GM21737 (cell line): ENCODE data around the gene BPIFA1.

Source experiments
- ATAC-seq: cut with Tn5 transposase; IDR thresholded peaks from one replicate; pipeline ENCODE4 v1.9.1; 2021; ENCODE audit warnings: mild to moderate bottlenecking, moderate library complexity; ENCODE audit not compliant: unreplicated experiment

BPIFA1 gene

DNA sequence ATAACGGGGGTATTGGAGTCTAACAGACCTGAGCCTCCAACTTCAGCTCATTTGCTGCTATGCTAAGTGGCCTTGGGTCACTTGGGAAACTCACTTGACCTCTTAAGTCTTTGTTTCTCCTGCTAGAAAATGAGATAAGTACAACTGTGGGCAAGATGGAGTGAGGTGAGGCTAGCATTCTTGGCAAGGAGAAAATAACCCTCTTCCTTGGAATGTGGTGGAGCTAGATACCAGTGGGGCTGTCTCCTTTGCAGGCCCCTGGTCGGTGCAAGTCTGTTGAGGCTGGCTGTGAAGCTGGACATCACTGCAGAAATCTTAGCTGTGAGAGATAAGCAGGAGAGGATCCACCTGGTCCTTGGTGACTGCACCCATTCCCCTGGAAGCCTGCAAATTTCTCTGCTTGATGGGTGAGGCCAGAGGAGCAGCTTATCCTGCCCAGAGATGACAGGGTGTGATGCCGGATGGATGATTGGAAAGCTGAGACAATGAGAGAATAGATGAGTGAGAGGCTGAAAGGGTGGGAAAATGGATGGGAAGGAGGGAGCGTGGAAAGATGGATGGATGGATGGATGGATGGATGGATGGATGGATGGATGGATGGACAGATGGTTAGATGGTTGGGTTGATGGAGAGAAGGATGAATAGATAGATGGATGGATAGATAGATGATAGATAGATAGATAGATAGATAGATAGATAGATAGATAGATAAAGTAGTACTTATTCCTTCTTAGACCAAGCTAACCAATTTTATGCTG lies 4.4 kb downstream of the BPIFA1 start:
- ATAC-seq: no peak

DNA sequence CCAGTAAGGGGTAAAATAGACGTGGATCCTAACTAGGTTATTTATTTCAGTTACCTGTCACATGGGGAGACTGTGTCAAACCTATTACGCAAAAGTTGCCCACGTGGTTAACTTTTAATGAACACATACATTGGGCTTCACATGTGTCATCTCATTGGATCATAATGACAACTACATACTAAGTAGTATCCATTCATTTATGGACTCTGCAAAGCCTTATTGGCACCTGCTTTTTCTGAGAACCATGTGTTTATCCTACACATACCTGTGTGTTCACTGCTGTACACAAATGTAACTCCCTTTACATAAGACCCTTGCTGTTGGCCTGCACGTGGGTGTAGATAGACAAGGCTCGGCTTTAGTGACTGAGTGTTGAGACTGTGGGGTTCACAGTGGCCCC lies 5.1 kb downstream of the BPIFA1 start:
- ATAC-seq: no peak

DNA sequence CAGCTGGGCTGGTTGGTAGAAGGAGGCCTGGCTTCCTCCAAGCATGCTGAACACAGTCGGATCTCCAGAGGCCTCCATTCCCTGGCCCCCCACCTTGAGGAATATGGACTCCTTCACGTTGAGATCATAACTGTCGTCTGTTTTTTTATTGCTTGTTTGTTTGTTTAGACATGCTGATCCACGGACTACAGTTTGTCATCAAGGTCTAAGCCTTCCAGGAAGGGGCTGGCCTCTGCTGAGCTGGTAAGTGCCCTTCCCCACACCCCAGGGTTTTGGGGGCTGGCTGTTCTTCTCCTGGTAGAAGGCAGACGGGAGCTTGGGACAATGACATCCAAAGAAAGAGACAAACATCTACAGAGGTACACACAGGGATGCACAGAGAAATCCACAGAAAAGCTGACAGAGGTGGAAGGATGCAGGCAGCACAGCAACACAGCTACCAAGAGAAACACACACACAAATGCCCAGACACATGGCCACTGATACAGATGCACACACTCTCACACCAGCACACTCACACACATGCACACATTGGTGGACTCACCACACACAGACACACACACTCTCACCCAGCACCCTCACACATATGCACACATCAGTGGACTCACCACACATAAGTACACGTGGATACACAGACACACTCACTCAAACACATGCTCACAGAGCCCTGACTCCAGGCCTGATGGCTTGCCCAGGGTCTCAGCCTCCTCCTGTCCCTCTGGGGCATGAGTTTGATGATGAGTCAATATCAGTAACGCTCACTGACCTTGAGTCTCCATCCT lies 6.7 kb downstream of the BPIFA1 start:
- ATAC-seq: no peak

DNA sequence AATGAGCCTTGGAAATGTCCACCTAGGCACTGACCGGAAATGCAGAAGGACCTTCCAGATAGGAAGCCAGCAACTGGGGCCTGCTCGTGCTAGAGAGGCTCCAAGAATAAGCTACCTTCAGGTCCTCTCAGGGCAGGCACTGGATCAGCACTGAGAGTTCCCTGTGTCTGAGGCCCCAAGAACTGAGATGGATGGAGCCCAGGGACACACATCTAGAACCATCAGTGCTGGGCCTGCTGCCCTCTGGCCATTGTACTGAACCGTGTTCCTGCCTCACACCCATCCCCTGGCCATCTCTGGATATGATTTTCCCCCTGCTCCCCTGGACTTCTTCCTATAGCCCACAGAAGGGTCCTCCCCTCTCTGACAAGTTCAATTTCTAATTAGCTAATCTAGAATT lies 10.3 kb downstream of the BPIFA1 start:
- ATAC-seq: no peak

DNA sequence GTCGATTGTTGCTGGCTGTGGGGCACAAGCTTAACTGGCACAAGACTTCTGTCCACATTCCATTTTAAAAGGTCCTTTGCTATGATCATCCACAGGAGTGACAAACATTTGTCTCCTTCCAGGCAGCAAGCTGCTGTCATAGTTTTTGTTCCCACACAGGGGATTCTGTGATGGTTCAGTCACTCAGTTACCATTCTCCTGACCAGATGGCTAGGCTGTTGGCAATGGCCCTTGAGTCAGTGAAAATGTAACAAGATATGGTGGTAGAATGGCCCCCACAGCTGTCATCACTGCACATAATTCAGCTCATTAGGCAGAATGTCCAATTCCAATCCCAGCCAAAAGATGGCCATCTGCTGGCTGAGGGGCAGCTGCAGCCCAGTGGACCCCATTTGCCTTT lies 13.7 kb downstream of the BPIFA1 start:
- ATAC-seq: no peak

DNA sequence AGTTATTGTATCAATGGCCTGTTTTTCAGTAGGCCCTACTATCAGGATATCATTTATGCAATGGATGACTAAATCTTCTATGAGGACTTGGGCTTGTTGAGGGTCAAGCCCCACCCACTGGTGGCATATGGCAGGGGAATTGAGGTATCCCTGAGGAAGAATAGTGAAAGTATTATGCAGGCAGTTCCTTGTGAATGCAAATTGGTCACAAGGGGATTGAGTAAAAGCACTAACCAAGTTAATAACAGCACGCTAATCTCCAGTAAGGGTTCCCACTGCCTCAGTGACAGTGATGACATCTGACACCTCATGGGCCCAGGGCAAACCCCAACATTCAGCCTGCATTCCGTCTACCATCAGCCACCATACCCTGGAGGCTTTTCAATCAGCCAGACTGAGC lies 14.9 kb downstream of the BPIFA1 start:
- no peak for ATAC-seq

DNA sequence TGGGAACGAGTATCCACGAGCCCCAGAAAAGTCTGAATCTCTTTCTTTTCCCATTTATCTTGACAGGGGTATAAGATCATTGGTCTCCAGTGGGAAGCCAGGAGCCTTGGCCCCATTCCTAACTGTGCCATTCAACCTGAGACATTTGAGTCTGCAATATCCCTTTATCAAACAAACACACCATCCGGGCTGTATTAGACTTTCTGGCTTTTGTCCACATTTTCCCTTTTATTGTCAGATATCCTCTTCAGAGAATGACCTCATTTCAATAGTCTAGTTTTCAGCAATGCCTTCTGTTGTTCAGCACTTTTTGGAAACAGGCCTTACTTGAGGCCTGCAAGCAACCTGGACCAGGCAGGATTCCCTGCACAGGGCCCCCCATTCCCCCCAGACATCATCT lies 15.7 kb downstream of the BPIFA1 start:
- ATAC-seq: no peak

DNA sequence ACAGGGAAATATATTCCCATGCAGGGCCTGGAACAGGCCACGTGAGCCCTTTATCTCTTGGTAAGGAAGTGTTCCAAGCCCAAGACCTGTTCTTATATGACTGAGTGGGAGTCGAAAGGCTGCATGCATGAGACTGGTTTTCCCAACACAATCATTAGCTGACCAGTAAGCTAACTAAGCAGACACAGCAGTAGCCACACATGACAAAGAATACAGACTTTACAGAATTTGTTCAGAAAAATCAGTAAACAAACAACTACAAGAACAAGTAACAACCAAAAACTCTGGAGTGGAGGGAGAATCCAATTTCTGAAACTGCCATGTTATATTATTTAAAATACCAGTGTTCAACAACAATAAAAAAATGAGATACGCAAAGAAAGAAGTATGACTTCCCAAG lies 16.7 kb downstream of the BPIFA1 start:
- no peak for ATAC-seq

DNA sequence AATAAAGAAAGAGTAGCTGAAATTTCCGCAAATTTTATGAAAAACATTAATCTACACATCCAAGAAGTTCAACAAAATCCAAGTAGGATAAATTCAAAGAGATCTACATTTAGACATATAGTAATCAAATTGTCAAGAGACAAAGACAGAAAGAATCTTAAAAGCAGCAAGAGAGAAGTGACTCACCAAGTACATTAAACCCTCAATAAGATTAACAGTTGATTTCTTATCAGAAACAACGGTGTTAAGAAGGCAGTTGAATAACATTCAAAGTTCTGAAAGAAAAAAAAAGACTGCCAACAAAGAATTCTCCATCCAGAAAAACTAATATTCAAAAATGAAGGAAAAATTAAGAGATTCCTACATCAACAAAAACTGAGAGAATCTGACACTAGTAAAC lies 19.2 kb downstream of the BPIFA1 start:
- ATAC-seq: no peak

DNA sequence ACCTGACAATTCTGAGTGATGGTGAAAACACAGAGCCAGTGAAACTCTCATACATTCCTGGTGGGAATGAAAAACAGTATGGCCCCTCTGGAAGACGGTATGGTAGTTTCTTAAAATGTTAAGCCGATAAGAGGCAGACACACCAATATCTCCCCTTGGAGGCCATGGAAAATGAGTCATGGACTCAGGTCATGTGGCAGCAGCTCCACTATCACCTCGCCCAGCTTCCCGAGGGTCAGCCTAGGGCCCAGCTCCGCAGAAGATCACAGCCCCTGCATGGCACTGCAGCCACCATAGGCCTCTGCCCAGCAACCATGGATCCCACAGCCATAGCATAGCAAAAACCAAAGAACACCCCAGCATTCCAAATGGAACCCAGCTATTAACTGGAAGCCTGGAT lies 21.4 kb downstream of the BPIFA1 start:
- ATAC-seq: no peak

DNA sequence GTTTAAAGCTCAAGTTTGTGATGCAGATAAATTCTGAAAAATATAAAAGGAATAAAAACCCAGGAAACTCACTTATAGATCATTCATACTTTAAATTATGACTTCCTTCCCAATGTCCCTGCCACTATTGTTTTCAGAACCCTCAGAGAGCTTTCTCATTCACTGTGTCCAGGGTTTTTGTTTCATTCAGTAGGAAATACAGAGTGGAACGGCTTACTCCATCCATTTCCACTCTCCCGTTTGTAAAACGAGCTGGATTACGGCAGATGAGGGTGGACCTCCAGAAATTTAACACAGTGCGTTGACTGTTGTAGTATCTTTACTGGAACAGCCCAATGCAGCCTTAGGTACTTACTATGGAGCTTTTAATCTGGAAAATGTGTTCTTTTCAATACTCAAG lies 23.6 kb downstream of the BPIFA1 start:
- no peak for ATAC-seq

DNA sequence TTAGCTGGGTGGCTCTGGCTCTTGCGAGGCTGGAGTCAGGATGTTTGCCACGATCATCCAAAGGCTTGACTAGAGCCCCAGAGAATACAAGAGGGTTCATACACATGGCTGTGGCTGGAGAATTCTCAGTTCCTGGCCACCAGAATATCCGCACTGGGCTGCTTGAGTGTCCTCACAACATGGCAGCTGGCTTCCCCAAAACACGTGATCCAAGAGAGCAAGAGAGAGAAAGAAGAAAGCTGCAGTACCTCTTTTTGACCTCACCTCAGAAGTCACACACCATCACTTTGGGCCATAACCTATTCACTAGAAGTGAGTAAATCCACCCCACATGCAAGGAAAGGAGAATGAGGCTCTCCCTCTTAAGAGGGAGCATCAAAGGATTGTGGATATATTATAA lies 25.7 kb downstream of the BPIFA1 start:
- no peak for ATAC-seq

DNA sequence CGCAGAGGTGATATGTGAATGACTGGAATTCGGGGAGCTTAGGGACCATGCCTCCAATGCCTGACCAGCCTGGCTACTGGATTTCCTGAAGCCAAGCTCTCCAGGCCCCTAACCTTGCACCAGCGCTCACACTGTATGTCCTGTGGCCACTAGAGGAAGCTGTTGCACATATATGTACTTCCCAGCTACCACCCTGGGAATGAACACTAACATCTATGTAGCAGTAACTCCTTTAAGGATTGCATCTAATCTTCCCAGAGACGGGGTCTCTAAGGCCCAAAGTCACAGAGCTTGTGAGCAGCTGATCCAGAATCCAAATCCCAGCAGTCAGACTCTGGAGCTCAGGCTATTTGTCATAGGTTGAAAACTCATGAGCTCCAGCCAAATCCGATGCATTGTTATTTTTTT lies 26.9 kb downstream of the BPIFA1 start:
- no peak for ATAC-seq

DNA sequence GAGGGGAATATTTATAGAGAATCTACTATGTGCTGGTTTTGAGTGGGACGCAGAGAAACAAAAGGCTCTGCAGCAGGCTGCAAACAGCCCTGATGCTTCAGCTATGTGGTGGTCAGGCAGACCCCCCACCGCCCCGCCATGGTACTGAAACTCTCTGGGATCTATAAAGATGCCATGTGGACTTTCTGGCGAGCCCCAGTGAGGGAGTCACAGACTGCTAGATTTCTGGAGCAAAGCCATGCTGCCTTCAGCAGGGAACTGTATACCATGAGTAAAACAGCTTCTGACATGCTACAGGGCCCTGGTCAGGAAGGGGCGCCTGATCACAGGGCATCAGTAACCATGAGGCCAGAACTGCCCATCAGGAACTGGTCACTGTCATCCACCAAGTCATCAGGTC lies 28.0 kb downstream of the BPIFA1 start:
- ATAC-seq: no peak

DNA sequence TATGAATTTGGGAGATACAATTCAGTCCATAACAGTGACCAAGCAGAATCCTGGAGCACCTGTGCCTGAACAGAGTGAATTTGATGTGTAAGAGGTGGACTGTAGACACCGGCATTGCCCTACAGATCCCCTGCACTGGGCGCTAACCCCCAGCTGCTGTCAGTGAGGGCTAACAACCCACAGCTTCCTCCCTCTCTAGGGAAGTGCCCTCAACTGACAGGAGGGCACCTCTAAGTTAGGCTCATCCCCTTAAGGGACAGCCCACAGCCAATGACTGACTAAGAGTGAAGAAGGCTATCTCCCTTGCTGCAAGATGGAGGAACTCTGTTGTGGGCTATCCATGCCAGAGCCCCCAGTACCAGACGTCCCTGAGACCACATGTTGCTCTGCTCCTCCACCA lies 31.9 kb downstream of the BPIFA1 start:
- no peak for ATAC-seq

DNA sequence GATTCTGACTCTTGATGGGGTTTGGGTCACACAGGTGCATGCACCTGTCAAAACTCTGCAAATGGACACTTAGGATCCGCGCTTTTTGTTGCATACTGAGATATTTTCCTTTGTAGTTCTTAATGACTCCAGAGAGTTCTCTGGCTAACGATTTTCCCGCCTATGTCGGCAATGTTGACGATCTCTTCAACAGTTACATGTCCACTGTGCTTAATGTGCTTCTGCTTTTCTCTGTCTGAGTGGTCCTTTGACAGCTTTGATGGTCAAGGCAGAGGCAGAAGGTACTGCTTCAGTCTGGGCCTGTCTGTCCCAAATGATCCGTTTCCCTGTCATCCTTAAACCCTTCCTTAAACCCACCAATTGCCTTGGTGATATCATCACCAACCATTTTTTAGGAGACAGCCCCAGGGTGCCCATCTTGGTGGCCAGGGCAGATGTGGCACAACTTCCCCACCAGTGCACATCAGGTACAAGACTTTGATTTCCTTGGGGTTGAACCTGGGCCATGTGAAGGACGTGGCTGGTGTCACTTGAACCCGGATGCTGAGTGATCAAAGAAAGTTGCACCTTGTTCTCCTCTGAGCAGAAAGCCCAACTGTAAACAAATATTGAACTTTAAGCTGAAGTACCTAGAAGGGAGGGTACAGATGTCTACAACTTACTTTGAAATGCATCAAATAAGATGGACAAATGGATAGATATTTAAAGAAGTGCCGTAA lies 36.5 kb downstream of the BPIFA1 start:
- ATAC-seq: no peak

DNA sequence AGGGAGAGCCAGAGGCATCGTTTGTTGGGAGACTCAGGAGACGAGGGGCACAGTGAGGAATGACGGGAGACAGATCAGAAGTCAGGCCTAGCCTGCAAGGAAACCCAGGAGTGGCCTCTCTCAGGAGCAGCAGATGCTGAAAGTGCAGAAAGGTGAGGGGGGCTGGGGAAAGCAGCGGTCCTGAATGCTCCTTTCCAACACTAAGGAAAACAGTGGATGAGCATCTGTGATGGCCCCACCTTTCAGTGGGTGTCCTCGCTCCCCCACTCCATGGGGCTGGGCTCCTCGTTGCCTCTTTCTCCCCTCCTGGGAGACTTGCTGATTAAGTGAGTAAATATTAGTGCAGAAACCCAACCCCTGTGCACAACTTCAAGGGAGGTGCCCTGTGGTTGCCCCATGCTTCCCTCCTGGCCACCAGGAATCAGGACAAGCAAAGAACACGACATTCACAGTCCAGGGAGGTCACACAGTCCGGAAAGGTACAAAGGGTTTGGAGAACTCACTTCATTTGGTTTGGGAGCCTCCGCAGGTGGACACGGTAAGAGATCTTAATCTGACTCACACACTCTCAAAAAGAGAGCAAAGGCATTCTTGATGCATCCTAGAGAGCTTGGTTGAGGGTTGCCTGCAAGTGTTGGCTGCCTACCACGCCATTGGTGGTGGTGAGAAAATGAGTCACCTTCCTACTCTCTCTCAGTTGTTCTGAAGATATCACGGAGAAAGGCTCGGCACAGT lies 37.5 kb downstream of the BPIFA1 start:
- no peak for ATAC-seq

DNA sequence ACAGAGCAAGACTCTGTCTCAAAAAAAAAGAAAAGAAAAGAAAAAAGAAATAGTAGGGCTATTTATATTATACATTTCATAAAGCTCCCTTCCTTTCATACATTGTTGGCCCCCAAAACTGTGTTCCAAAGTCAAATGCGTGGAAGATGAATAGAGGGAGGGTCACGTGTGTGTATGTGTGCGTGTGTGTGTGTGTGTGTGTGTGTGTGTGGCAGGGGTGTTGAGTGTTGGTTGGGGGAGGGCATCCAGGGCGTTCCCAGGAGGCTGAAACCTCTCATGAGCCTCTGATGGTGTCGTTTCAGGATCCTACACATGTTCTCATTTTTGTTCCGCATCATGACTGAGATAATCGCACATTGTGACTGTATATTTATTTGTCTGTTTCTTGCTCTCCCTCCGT lies 39.4 kb downstream of the BPIFA1 start:
- ATAC-seq: no peak

DNA sequence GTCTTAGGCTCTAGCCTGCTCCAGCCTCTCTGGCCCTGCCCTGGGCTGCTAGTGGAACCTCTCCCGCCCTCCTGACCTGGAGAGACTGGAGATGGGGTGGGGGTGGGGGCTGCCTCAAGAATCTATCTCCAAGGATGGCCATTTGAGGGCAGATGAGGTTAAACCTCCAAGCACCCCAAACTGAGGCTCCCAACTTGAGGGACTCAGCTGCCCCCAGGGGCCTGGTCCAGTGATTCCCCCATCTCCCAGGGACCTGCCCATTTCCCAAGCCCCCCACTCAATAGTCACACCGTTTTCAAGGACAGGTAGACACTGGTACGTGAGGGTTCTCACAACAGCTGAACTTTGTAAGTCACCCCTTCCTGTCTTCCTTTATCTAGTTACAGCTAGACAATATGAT lies 40.1 kb downstream of the BPIFA1 start:
- no peak for ATAC-seq

DNA sequence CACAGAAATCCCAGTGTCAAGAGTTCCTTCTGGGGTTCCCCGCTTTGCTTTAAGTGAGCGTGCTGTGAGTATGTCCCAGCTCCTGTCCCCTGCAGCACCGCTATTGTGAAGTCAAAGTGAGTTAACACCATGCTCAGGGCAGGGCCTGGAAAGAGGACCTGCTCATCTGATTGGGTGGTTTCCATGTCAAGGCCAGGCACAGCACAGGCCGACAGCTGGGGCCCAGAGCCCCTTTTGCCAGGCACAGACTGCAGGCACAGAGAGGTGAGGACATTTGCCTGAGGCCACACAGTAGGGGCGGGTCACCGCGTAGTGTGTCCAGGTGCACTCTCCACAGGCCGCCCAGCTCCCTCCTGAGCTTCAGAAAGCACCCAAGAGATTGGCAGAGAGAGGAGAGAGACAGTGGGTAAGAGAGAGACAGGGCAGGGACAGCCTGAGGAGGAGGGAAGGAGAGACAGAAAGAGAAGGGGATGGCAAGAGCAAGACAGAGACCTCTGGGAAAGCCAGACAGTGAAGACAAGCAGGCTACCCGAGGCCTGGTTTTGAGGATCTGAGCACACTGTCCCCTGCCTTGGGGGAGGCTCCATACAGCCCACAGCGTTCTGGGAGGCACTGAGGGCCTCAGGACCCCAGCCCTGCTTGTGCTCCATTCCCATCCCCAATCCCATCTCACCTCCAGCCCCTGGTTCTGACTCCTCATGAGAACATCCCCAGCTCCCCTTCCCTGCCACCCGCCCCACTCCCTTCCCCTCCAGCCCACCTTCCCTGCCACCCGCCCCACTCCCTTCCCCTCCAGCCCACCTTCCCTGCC lies 40.7 kb downstream of the BPIFA1 start:
- ATAC-seq: no peak
